Heart right ventricle (tissue), 16 donors: ENCODE data around the gene FMO4. TPM values are rescaled to one million over a fixed set of nuclear protein-coding genes. Genes with fewer than 3 reads are reported as not detected.

Experiments
- ATAC-seq, 8 donors: fragments of 200-7000 bp; cut with Tn5 transposase; one replicate each; pipeline ENCODE4 v1.9.1; 2020; ENCODE audit warnings: mild to moderate bottlenecking in 8 of 8, moderate library complexity in 8 of 8, moderate number of reproducible peaks in 1 of 8
- DNase-seq, 2 donors: peaks; one replicate each; pipeline ENCODE4 v3.0.0-alpha.2; 2020
- H3K27ac ChIP-seq, 10 donors: fragments of 200-600 bp; sonication (generic) in 2 of 10; one replicate each; pipeline versions ENCODE4 v1.5.0 to v1.8.0; 2020 to 2022; ENCODE audit warnings: mild to moderate bottlenecking in 3 of 10
- H3K27me3 ChIP-seq, 7 donors: fragments of 200-600 bp; one replicate each; pipeline ENCODE4 v1.8.0; 2021 to 2022; ENCODE audit warnings: mild to moderate bottlenecking in 2 of 7
- H3K36me3 ChIP-seq, 9 donors: fragments of 200-600 bp; sonication (generic) in 1 of 9; one replicate each; pipeline versions ENCODE4 v1.5.0 to v1.8.0; 2020 to 2022; ENCODE audit warnings: mild to moderate bottlenecking in 2 of 9
- H3K4me1 ChIP-seq, 9 donors: fragments of 200-600 bp; sonication (generic) in 1 of 9; one replicate each; pipeline versions ENCODE4 v1.5.0 to v1.8.0; 2020 to 2022; ENCODE audit warnings: mild to moderate bottlenecking in 4 of 9
- H3K4me3 ChIP-seq, 10 donors: fragments of 200-600 bp; sonication (generic) in 2 of 10; one replicate each; pipeline versions ENCODE4 v1.5.0 to v1.8.0; 2020 to 2022; ENCODE audit warnings: mild to moderate bottlenecking in 7 of 10, moderate library complexity in 2 of 10
- H3K9me3 ChIP-seq, 11 donors: fragments of 200-600 bp in 10 of 11; sonication (generic) in 2 of 11; one replicate each; pipeline versions ENCODE4 v1.5.0 to v1.8.0; 2013 to 2022; ENCODE audit warnings: mild to moderate bottlenecking in 2 of 11, control low read depth in 1 of 11, moderate library complexity in 1 of 11
- WGBS, 2 donors: extraction: QIAGEN DNeasy Blood & Tissue Kit; methylation state at CpG; one replicate each; pipeline ENCODE4 v1.1.7; 2013; ENCODE audit warnings: inconsistent platforms in 1 of 2; 5-methylcytosine and 5-hydroxymethylcytosine counted together
- intact Hi-C, 10 donors: fragments of 100-400 bp; cut with DNase I; formaldehyde crosslinking; loops; one replicate each; pipeline versions ENCODE4 v1.11.1 to v1.14.2; 2022
- polyA plus RNA-seq, 2 donors: library from polyadenylated mRNA; stranded (reverse); fragments of 200-250 nt; gene quantifications; one replicate each; pipeline ENCODE4 v1.2.3, GENCODE V29; 2013
- total RNA-seq, 10 donors: library from RNA; stranded (reverse); fragmentation: NEBNext Ultra II Directional in 3 of 10; extraction: Animal tissue kit (Norgen Biotek cat#: 25700) in 3 of 10; gene quantifications; one replicate each; pipeline versions ENCODE4 v1.2.1 to v1.2.4, GENCODE V29; 2021 to 2023
- TF ChIP-seq, protein P1 (sequence below), 9 donors: fragments of 200-600 bp; sonication (generic) in 2 of 9; IDR thresholded peaks; one replicate each; pipeline versions ENCODE4 v1.5.0 to v1.8.0; 2021 to 2022; ENCODE audit warnings: antibody characterized with exemption in 9 of 9, mild to moderate bottlenecking in 5 of 9, moderate library complexity in 1 of 9
- donor health status: Arrhythmogenic right ventricular cardiomyopathy.
- donor health status: ischemic (EF 13 %, LVEDD 7.1; RV severe dilation, severe dysfunction).
- donor health status: healthy with polysubstance abuse.
- donor health status: DM: no; HTN: yes; CAD: no.
- donor health status: DM: no; HTN: no; CAD: no.
- donor health status: ischemic (EF 25% LVEDD 6.9; RV normal size, moderate dysfunction).
- donor health status: ischemic (EF 25% LVEDD 5.7; RV mildly dilated, moderate dysfunction).
- donor health status: healthy.
- donor health status: DM: yes; HTN: yes; CAD: no.
- donor health status: Ischemic cardiomyopathy.
- donor health status: ischemic (EF 35%, LVEDD 5.7; RV mildly dilated, moderate dysfunction).
- donor health status: nonischemic (EF 11% LVEDD 7.7; RV severe dilation, severe dysfunction).
- donor health status: DM: yes; HTN: yes; CAD: no.
- donor health status: PGD.
- donor health status: ischemic (EF 29% LVEDD 5.4; RV normal size, mild dysfunction).
- donor health status: nonischemic (EF 23%, LVEDD 6.1; RV moderate dilation, normal function).

The FMO4 gene
- total and polyA plus RNA-seq, 12 donors = 1.7 to 8.7 (median 5.3) TPM

DNA sequence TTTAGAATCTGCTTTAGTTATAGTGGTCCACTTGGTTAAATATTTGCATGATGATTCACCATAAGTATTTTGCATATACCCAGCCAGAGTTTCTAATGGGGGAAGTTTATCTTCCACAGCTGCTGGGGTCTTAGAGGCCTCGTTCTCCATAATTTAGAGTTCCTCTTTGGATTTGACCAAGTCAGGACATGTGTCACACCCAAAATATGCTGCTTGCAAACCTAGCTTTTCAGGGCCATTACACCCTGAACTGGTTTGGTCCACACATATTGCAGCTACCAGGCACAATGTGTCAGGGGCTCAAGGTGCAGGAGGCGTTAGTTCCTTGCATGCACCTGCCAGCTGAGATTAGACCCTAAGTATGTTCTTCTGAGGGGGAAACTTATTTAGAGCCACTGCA lies 17.1 kb upstream of the FMO4 start:
- 76 to 86% methylated on average over 2 of the region's 2 CpGs for WGBS, 2 donors
- TF ChIP-seq, protein P1, sequence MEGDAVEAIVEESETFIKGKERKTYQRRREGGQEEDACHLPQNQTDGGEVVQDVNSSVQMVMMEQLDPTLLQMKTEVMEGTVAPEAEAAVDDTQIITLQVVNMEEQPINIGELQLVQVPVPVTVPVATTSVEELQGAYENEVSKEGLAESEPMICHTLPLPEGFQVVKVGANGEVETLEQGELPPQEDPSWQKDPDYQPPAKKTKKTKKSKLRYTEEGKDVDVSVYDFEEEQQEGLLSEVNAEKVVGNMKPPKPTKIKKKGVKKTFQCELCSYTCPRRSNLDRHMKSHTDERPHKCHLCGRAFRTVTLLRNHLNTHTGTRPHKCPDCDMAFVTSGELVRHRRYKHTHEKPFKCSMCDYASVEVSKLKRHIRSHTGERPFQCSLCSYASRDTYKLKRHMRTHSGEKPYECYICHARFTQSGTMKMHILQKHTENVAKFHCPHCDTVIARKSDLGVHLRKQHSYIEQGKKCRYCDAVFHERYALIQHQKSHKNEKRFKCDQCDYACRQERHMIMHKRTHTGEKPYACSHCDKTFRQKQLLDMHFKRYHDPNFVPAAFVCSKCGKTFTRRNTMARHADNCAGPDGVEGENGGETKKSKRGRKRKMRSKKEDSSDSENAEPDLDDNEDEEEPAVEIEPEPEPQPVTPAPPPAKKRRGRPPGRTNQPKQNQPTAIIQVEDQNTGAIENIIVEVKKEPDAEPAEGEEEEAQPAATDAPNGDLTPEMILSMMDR (IDR thresholded peaks at IDR 0.05) = no peak
- ATAC-seq = no peak
- Histone ChIP-seq H3K27ac (no peak overlapping the region), H3K36me3 (no peaks in the 10 kb centered on the region), H3K4me3 (no peak overlapping the region), H3K9me3 (peaks cover 0 to 34% (median 19%) of the 10 kb centered on the region in 11 donors), H3K27me3 (peaks cover 0 to 6% (median 0%) of the 10 kb centered on the region in 7 donors), H3K4me1 (no peaks in the 10 kb centered on the region)
- DNase-seq = no peak
- intact Hi-C loops = no loop called here

- WGBS, 2 donors = 73 to 74% methylated on average over 4 of the region's 4 CpGs
- ATAC-seq (no peak), DNase-seq (no peak)
- Histone ChIP-seq H3K27ac (no peak overlapping the region), H3K27me3 (peaks cover 0 to 6% (median 0%) of the 10 kb centered on the region in 7 donors), H3K36me3 (no peaks in the 10 kb centered on the region), H3K4me1 (no peaks in the 10 kb centered on the region), H3K4me3 (no peak overlapping the region), H3K9me3 (peaks cover 0 to 47% (median 22%) of the 10 kb centered on the region in 11 donors)
- intact Hi-C loops = no loop called here
- TF ChIP-seq, protein P1 (IDR thresholded peaks at IDR 0.05) = no peak
These were observed 15.3 kb upstream of the FMO4 start for GRCh38 chr1:171298696-171299095.

DNA sequence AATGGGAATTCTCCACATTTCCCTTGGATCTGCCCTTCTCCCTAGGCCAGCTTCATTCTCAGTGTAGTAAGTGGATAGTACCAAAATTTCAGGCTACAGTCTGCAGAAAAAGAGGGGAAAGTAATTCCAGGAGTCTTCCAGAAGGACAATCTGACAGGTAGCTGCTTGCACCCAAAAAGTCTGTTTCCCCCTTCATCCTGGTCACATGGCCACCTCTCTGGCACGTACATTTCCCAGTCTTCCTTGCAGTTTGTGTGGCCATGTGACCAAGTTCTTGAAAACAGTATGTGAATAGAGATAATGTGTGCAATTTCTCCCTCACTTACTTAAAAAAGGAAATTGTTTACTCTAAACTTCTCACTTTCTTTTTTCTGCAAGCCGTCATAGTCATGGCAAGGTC lies 14.6 kb upstream of the FMO4 start:
- ATAC-seq (no peak), DNase-seq (no peak)
- H3K9me3 ChIP-seq = peaks cover 0 to 52% (median 22%) of the 10 kb centered on the region in 11 donors
- H3K27ac ChIP-seq = no peak overlapping the region
- no peaks in the 10 kb centered on the region for H3K4me1 ChIP-seq
- H3K27me3 ChIP-seq = peaks cover 0 to 6% (median 0%) of the 10 kb centered on the region in 7 donors
- intact Hi-C loops = no loop called here
- no peak overlapping the region for H3K4me3 ChIP-seq
- H3K36me3 ChIP-seq = no peaks in the 10 kb centered on the region
- WGBS, 2 donors = 76 to 78% methylated on average over 2 of the region's 2 CpGs
- TF ChIP-seq, protein P1 (IDR thresholded peaks at IDR 0.05) = no peak

DNA sequence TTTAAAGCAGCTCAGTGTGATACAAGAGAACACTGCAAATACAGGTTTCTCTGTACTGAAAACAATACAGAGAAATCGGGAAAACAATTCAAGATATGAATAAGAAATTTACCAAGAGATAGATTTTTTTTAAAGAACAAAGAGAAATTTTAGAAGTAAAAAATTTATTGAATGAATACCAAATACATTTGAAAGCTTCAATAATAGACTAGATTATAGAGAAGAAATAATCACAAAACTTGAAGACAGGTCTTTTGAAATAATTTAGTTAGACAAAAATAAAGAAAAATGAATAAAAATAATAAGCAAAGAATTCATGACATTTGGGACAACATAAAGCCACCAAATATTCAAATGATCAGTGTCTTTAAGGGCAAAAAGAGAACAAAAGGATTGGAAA lies 13.6 kb upstream of the FMO4 start:
- TF ChIP-seq, protein P1 (IDR thresholded peaks at IDR 0.05) = no peak
- H3K27ac ChIP-seq = no peak overlapping the region
- DNase-seq = no peak
- H3K4me1 ChIP-seq = no peaks in the 10 kb centered on the region
- 76 to 84% methylated on average over 1 of the region's 1 CpG for WGBS, 2 donors
- intact Hi-C loops = loop anchor here in 1 of 10 donors (10.0 kb wide), 1 partner anchor 326 kb away; no protein-coding TSS in a partner anchor
- ATAC-seq = no peak
- H3K9me3 ChIP-seq = peaks cover 0 to 62% (median 22%) of the 10 kb centered on the region in 11 donors
- no peaks in the 10 kb centered on the region for H3K36me3 ChIP-seq
- no peak overlapping the region for H3K4me3 ChIP-seq
- H3K27me3 ChIP-seq = peaks cover 0 to 6% (median 0%) of the 10 kb centered on the region in 7 donors
